ENCODE results near the gene METTL6.
"Not testable (repeated sequence)": the region's sequence is repeated elsewhere in the genome, so short reads cannot be mapped to it uniquely, and the experiment has no call there.

Gene METTL6

GRCh38 chr3:15401936-15402335 lies 25.4 kb downstream of the METTL6 start:
- FAIRE-seq: no peak

- FAIRE-seq: no peak
These were observed 27.4 kb downstream of the METTL6 start for GRCh38 chr3:15399970-15400369.

GRCh38 chr3:15398731-15399133 lies 28.6 kb downstream of the METTL6 start:
- FAIRE-seq: not testable (repeated sequence)

GRCh38 chr3:15393252-15393651 lies 34.1 kb downstream of the METTL6 start:
- not testable (repeated sequence) for FAIRE-seq

GRCh38 chr3:15391007-15391406 lies 36.3 kb downstream of the METTL6 start:
- FAIRE-seq: no peak

- FAIRE-seq: no peak
These were observed 36.9 kb downstream of the METTL6 start for GRCh38 chr3:15390460-15390859.

- FAIRE-seq: not testable (repeated sequence)
These were observed 39.0 kb downstream of the METTL6 start for GRCh38 chr3:15388335-15388734.

- no peak for FAIRE-seq
These were observed 39.6 kb downstream of the METTL6 start for GRCh38 chr3:15387735-15388134.

GRCh38 chr3:15387171-15387581 lies 40.2 kb downstream of the METTL6 start:
- no peak for FAIRE-seq

- FAIRE-seq: not testable (repeated sequence)
These were observed 40.7 kb downstream of the METTL6 start for GRCh38 chr3:15386654-15386955.

GRCh38 chr3:15385901-15386653 lies 41.3 kb downstream of the METTL6 start:
- no peak for FAIRE-seq

GRCh38 chr3:15385238-15385695 lies 42.1 kb downstream of the METTL6 start:
- not testable (repeated sequence) for FAIRE-seq

GRCh38 chr3:15384510-15385237 lies 42.7 kb downstream of the METTL6 start:
- FAIRE-seq: no peak

- FAIRE-seq: no peak
These were observed 44.9 kb downstream of the METTL6 start for GRCh38 chr3:15382405-15382923.

GRCh38 chr3:15380980-15381890 lies 46.1 kb downstream of the METTL6 start:
- FAIRE-seq: no peak

GRCh38 chr3:15377961-15378791 lies 49.2 kb downstream of the METTL6 start:
- FAIRE-seq: peak; percentile 83

- FAIRE-seq: no peak
These were observed 51.8 kb downstream of the METTL6 start for GRCh38 chr3:15375461-15376000.

GRCh38 chr3:15372918-15373317 lies 54.4 kb downstream of the METTL6 start:
- no peak for FAIRE-seq

- no peak for FAIRE-seq
These were observed 58.7 kb downstream of the METTL6 start for GRCh38 chr3:15368561-15369135.

- no peak for FAIRE-seq
These were observed 60.3 kb downstream of the METTL6 start for GRCh38 chr3:15367059-15367458.

- not testable (repeated sequence) for FAIRE-seq
These were observed 63.3 kb downstream of the METTL6 start for GRCh38 chr3:15364078-15364477.
